HG02623 (cell line): ENCODE measurements around the gene HS3ST5.
"Not testable (repeated sequence)": the region's sequence is repeated elsewhere in the genome, so short reads cannot be mapped to it uniquely, and the experiment has no call there.

Experiments
- ATAC-seq: cut with Tn5 transposase; IDR thresholded peaks from one replicate; pipeline ENCODE4 v1.9.1; 2021; ENCODE audit warnings: moderate library complexity; ENCODE audit not compliant: unreplicated experiment

Gene HS3ST5

DNA sequence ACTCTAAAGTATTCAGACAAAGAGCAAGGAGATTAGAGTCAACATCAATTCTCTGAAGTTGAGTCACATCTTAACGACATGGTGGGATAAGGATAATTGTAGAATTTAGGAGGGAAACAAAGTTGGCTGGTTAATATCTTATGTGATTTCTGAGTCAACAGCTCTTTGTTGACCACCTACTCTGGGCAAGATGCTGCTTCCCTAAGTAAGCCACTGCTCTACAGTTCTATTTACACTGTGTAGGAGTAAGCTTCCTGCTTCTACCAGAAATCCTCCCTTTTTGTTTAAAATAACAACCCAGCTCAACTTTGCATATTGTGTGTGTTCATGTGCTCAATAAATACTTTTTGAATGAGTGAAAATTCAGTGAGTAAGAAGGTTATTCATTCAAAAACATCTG is 3.1 kb downstream of the HS3ST5 start:
- ATAC-seq, result no peak

DNA sequence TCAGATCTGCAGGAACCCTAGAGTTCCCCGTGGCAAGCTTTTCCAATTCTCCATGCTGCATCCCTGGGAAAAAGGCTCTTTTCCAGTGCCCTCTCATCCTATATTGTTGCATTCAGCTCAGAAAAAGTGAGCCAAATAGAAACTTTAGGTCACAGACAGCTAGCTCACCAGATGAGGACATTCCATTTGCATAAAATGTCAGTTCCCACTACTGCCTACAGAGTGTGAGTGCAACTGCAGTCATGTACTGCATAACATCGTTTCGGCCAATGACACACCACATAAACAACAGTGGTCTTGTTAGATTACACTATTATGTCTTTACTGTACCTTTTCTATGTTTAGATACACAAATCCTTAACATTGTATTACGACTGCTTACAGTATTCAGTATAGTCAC is 8.6 kb downstream of the HS3ST5 start:
- ATAC-seq, result peak; percentile 43

DNA sequence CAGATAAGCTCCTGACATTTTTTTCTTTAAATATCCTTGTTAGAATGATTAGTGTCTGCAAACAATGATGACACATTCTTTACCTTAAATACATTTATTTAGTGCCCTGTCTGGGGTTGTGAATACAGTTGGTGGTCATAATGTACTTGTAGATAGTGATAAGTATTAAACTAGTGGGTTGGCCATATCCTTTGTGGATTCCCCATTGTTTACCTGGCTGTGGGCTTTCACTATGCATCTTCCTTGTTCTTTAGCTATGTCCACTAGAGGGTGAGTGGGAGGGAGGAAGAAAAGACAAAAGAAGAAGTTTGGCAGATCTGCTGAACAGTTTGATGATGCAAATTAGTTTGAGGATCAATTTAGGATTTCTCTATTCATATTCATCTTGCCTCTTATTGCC is 15.7 kb downstream of the HS3ST5 start:
- no peak for ATAC-seq

DNA sequence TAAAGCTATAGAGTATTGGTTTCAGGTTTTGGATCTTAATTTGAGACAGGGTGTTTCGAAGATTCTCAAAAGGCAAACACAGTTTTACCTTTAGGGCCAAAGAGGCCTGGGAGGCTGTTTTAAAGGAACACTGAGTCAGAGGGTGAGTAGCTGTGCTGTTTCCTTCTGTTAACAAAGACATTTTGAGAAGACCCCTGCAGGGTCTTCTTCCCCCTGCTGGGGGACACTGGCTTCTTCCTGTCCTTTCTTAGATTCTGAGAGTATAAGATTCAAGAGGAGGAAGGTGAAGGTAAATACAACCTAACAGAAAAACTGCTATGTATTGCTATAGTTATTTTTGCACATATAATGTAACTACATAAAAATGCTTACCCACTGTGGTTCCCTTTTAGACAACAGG is 19.0 kb downstream of the HS3ST5 start:
- ATAC-seq, result no peak

DNA sequence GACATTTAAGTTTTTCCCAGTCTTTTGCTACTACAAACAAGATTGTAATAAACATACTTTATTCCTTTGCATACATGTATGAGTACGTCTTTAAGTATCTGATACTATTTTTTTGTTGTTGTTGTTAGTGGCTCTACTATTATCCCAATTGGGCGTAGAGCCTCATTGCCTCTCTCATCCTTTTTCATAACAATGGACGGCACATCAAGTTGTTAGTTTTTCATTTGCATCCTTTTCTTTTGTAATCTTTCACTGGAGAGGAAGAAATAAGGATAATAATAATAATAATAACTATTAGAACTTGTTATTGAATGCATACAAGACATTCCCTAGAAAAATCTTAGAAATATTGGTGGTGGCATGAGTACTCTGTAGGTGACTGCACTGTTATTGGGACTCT is 23.1 kb downstream of the HS3ST5 start:
- no peak for ATAC-seq

DNA sequence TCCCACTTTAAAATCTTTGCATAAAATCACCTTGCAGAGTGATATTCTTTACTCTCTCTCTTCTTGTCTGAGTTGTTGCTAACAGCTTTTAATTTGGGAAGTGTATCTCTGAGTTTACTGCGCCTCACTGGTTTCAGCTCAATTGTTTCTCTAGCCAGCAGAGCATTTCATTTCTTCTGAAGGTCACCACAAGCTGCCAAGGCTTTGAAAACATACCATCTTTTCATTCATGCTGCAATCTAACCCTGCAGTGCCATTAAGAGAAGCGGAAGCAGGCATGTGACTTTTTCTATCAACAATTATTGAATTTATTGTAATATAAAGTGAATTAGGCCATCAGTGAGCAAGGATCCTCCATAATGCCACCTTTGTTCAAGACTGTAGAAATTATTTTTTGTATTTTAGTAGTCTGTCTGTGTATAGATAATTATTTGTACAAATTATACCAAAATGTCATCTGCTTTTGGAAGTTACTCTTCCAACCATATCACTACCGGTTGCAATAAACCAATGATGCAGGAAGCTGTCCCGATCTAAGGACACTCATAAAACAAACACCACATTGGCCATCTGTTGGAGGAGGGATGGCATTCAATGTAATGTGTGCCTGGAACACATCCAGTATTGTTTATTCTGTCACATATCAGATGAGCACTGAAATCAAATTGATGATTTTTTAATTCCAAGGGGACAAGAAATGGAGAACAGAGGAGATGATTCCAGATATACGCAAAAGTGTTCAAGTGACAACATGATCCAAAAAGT is 26.8 kb downstream of the HS3ST5 start:
- ATAC-seq, result no peak

DNA sequence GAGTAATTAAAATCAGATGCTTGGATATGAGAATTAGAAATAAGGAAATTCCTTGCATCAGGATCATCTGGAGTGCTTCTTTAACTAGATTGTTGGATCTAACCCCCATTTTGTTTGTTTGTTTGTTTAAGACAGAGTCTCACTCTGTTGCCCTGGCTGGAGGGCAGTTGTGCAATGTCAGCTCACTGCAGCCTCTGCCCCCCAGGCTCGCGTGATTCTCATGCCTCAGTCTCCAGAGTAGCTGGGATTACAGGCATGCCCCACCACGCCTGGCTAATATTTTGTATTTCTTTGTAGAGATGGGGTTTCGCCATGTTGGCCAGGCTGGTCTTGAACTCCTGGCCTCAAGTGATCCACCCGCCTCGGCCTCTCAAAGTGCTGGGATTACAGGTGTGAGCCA is 29.0 kb downstream of the HS3ST5 start:
- not testable (repeated sequence) for ATAC-seq

DNA sequence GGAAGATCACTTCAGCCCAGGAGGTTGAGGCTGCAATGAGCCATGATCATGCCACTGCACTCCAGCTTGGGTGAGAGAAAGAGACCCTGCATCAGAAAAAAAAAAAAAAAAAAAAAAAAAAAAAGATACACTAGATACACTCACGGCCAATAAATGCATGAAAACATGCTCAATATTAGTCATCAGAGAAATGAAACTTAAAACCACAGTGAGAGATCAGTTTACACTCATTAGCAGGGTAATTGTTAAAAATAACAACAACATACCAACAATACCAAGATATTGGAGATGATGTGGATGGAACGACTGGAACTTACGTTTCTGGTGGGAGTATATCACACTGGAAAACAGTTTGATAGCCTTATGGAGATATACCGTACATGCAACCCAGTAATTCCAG is 29.9 kb downstream of the HS3ST5 start:
- ATAC-seq, result no peak

DNA sequence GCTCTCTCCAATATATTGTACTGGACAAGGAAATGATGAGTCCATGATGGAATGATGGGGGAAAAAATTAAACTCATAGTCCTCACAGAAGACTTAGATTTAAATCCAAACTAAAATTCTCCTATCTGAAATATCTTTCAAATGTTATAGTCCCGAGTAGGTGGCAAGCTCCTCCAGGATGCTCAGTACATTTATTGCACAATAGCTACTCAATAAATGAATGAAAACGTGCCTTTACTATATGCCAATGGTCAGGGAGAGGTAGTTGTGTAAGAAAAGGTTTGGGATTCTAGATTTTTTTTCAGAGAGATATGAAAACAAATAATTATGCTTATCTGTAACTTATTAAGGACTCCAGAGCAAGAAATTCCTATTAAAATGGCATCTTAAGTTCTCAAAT is 32.8 kb downstream of the HS3ST5 start:
- no peak for ATAC-seq

DNA sequence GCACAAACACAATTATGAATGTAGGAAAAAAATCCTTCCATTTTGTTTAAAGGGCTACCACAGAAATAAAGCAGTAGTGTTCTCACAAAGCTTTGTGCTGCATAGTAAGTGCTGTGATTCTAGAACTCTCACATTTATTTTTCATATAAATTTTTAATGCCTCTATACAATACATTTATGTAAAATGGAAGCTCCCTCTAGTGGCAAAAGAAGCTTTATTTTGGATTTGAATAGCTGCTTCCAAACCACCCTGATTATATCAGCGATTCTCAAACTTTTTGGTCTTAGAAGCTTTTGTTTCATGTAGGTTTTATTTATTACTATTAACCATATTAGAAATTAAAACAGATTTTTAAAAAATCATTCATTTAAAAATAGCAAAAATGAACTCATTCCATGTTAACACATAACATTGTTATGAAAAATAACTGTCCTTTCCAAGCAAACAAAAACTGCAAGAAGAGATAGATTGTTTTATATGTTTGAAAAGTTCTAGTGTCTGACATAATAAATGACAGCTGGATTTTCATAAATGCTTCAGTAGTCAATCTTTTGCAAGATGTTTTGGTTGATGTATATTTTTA is 38.4 kb downstream of the HS3ST5 start:
- no peak for ATAC-seq

DNA sequence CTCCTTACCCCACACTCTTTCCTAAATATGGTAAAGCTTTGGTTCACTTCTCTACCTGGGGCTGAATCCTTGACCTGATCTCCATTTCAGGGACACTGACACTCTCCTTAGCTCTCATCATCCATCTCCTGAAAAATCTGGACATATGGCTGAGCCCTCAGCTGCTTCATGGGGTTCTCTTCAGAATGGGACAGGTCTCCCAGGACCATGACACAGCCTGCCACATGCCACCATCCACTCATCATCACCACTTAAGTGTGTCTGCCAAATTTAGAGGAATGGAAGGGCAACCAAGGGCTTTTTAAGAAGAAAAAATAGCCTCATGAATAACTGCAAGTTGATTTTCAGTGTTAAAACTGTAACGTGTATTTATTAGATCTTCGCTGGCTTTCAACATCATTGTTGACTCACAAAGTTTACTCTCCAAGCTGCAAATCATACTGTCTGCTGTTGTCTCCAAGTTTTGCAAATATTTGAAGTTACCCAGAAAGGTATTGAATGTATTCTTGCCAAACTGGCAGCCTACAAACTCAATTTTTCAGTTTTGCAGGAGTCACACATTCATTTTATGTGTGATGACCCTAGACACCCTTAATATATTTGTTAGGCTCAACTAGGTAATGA is 41.1 kb downstream of the HS3ST5 start:
- no peak for ATAC-seq

DNA sequence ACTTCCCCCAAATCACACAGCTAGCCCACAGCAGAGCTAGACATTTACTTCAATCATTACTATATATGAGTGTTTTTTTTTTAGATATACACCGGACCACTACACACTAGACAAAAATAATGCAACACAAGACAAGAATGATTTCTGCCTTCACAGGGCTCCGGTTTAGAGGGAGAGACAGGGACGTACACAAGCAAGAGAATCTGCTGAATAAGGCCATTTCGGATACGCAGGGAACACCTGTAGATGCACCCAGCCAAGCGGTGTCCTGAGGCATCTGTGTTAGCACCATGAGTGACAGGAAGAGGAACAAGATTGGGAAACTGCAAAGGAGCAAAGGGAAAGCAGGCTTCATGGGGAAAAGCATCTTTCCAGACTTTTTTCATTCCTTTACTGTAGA is 45.7 kb downstream of the HS3ST5 start:
- no peak for ATAC-seq

DNA sequence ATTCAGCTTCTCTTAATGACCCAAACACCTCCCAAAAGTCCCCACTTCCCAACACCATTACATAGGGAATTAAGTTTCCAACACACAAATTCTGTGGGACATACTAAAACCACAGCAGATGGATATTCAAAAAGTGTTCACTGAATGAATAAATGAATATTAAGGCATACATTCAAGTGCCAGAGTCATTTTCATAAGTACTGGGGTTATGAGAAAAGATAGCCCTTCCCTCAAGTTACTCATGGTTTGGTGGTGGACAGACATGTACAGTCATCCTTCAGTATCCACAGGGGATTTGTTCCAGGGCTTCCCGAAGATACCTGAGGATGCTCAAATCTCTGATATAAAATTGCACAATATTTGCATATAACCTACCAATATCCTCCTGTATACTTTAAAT is 50.4 kb downstream of the HS3ST5 start:
- ATAC-seq, result no peak

DNA sequence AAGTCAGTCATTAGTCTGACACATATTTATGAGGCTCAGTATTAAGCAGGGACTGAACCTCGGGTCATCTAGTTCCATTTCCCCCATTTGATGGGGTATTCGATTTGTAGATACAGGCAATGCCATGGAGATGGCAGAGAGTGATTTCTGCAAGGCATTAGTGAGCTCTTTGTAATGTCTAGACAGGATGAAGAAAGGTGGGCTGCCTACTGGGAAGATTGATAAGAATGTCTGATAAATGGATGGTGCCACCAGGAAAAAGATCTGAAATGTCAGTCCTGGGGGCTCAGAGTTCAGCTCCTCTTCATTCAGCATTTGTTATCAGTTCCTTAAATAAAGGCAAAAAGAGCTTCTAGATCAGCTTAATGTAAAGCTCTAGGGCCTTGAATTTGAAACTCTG is 51.4 kb downstream of the HS3ST5 start:
- ATAC-seq, result no peak

DNA sequence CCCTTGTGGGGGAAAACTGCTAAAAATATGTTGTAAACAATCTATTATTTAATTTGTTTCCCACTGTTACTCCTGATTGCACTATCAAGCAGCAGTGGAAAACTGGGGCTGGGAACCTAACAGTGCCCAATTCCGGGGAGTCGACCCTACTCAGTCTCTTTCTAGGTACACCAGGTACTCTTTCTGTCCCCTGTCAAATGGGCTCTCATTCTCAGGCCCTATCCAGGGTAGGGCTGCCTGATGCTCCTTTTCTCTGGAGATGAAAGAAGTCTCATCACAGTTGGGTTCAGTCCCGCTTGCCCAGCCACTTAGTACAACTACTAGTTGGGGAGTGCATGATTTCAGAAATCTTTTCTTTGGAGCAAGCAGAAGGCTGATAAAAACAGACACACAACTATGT is 52.0 kb downstream of the HS3ST5 start:
- ATAC-seq, result no peak

DNA sequence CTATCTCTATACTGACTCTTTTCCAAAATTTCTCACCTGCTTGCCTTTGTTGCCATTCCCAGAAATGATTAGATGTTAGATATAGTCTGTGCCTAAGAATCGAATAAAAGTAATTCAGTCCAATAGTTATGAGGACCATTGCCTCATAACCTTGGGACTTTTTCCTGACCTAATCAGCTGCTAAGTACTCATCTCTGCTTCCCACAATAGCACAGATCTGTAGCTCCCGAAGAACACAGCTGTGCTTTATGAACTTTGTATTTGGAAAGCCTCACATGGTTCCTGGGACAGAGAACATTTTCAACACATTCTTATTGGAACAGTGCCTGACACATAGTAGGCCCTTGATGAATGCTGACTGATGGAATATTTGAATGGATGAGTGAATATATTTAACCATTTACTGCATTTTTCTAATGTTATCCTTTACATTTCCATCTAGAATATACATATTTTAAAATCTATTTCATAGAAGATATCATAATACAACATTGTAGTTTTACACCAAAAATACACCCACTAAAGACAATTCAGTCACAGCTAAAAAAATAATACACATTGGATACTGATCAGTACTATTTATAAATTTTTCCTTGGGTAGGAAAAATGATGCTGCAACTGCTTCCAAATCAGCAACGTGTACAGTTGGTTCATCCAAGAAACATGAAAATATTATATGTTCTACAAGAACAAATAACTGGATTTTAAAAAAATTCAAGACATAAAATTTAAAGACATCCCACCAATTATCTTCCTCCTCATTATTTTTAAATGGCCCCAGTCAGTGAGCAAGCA is 53.9 kb downstream of the HS3ST5 start:
- no peak for ATAC-seq

DNA sequence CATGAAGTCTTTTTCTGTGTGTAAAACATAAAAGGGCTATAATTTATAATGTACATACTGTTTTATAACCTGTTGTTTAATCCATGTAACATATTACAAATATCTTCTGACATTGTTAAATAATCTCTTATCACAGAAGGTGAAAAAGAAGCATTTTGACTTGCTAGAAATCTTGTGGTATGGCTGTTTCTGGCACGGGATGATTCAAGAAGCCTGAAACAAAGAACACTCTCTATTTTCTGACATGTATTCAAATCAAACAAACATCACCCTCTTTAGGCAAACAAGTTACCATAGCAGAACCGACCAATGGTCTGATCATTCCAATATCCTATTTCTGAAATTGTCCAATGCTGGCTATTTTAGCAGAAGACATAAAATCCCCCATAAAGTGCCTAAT is 55.4 kb downstream of the HS3ST5 start:
- ATAC-seq, result no peak

DNA sequence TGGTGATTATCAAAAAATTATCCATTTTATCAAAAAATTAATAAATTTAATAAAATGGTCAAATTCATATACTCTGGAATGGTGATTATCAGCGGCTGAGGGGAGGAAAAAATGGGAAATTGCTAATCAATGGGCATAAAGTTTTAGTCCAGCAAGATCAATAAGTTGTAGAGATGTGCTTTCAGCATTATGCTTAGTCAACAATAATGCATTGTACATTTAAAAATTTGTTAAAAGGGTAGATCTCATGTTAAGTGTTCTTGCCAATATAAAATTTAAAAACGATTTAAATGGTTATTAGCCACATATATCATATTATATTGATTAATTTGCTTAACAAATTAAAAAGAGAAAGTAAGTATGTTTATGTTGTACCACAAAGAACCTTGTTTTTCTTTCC is 56.6 kb downstream of the HS3ST5 start:
- no peak for ATAC-seq

DNA sequence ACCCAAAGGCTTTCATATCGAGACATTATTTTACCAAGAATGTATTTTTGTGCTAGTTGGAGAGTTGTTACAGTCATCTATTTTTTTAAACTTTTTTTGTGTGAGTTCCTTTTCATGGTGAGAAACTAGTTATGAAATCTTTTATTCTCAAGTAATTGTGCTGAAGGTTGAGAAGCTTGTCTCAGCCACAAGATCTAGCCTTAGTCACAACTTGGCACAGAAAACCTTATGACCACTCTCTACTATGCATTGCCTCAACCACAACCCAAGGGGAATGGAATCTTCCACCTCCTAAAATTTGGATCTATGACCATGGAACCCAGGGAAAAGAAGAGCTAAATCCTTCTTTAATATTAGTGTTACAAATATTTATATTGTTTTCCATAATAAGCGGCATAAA is 58.5 kb downstream of the HS3ST5 start:
- ATAC-seq, result no peak

DNA sequence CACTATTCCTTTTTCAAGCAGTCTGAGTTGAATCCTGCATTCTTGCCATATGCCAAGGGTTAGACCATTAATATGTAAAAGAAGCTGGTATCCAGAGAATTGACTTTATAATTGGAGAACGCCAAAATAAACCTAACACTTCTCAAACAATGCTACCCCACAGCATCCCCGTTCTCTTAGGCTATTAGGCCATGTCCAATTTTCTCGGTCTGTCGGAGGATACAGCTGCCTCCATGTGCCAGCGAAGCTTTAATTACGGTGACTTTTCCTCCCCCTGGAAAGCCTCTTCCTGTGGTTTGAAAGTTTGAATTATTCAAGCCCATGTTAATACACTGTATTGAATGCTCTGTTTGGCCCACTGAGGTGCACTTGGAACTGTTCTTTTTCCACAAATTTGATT is 60.5 kb downstream of the HS3ST5 start:
- ATAC-seq, result no peak

DNA sequence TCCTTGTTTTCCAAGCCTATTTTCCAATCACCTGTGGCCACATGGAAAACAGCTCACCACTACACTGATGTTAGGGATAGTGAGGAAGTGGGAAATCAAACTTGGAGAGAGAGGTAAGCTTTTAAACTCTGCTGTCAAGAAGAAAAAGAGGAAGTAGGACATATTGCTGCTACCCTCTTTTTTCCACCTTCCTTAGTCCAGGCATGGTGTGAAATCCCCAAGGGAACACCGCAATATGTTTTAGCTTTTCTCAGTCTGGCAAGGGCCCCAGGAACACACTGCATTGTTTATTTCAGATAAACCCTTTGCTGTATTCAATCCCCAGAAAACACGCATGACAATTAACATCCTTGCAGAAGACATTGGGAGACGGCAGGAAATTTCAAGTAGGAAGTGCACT is 61.3 kb downstream of the HS3ST5 start:
- ATAC-seq, result no peak
